Astrocyte (in vitro differentiated cells and primary cell): ENCODE measurements around the gene FHIT.

ENCODE experiments used
- CTCF ChIP-seq: IDR thresholded peaks from 2 replicates; pipeline ENCODE4 v1.5.1; 2011; ENCODE audit warnings: low read depth, mild to moderate bottlenecking, inconsistent platforms, low read length, moderate library complexity; ENCODE audit not compliant: insufficient read depth
- EZH2 ChIP-seq: IDR thresholded peaks from 2 replicates; pipeline ENCODE4 v1.6.1; 2012; ENCODE audit warnings: mild to moderate bottlenecking, low read length, inconsistent platforms; ENCODE audit not compliant: insufficient read depth

- TF ChIP-seq CTCF = no peak
- TF ChIP-seq EZH2 = no peak
Measured at GRCh38 chr3:59882746-59883145, 1368.5 kb downstream of the FHIT start.
